AG09319 (cell line): ENCODE measurements around the gene PIK3R3.

ENCODE experiments used
- DNase-seq: peaks from one replicate; pipeline ENCODE4 v3.0.0-alpha.2; 2010; ENCODE audit warnings: low read depth; ENCODE audit errors: extremely low read depth
- CTCF ChIP-seq: IDR thresholded peaks from 2 replicates; pipeline ENCODE4 v1.5.1; 2011; ENCODE audit warnings: low read depth, mild to moderate bottlenecking, inconsistent platforms, low read length, moderate library complexity

Gene PIK3R3

GRCh38 chr1:46133781-46134350 lies 1.4 kb upstream of the PIK3R3 start:
- no peak for TF ChIP-seq CTCF
- no peak for DNase-seq

GRCh38 chr1:46133181-46133658 lies 791 bp upstream of the PIK3R3 start:
- TF ChIP-seq CTCF: no peak
- DNase-seq: no peak

GRCh38 chr1:46131712-46132528 lies 509 bp downstream of the PIK3R3 start:
- DNase-seq: no peak
- TF ChIP-seq CTCF: no peak; the same call in 1 of the 2 replicates

- DNase-seq: no peak
- no peak for TF ChIP-seq CTCF
Observed at GRCh38 chr1:46131093-46131492, 1.3 kb downstream of the PIK3R3 start.

GRCh38 chr1:46130606-46131005 lies 1.8 kb downstream of the PIK3R3 start:
- no peak for DNase-seq
- TF ChIP-seq CTCF: no peak

GRCh38 chr1:46130121-46130520 lies 2.3 kb downstream of the PIK3R3 start:
- TF ChIP-seq CTCF: no peak
- DNase-seq: no peak

GRCh38 chr1:46128344-46128743 lies 4.1 kb downstream of the PIK3R3 start:
- DNase-seq: no peak

More at GRCh38 chr1:46128344-46128743, 4.1 kb downstream of the PIK3R3 start:
- no peak for TF ChIP-seq CTCF
